ENCODE results near the gene HPD.

The HPD gene

DNA sequence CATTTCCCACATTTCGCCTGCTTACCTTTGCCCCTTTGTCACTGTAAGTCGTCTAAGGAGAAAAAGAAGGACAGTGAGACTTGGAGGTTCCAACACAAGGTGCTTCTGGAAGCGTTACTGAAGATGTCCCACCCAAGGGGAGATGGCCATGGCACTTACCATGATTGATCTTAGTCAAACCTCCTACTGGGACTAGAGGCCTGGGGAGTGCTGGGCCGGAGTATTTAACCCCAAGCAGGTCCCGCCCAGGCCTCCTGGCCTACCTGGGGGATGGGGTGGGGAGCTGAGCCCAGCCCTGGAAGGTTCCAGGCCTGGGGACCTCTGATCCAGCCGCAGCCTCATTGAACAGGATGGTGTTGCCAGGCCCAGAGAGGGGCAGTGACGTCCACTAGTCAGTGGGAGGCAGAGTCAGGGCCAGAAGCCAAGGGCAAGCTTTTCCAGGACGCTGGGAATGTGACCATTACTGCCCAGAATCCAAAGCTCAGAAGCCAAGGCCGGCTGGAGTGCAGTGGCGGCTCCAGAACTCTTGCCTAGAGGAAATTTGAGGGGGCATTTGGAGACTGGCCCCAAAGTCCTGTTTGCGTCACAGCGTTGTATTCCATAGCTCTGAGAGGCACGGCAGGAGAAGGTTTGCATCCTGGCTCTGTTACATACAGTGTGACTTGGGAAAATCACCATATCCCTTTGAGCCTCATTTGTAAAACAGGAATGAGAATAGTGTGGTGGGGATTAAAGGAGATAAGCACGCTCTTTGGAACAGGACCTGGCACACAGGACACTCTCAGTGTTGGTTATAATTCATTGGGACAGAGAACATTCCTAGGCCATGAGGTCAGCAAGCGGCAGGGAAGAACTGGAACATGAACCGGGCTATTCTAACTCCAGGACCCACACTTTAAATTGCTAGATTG is at the start of gene HPD:
Gene HPD (minus strand): TSS at position 198 of the 911 bp plus-strand sequence. CDS start 36 bp downstream, at position 162.
- in situ Hi-C loops (cut with MboI; ENCODE audit: low pct_unique_long_range_greater_than_20kb, low sequenced_read_pairs, unreplicated experiment), result no loop called here
- TF ChIP-seq, protein P1, sequence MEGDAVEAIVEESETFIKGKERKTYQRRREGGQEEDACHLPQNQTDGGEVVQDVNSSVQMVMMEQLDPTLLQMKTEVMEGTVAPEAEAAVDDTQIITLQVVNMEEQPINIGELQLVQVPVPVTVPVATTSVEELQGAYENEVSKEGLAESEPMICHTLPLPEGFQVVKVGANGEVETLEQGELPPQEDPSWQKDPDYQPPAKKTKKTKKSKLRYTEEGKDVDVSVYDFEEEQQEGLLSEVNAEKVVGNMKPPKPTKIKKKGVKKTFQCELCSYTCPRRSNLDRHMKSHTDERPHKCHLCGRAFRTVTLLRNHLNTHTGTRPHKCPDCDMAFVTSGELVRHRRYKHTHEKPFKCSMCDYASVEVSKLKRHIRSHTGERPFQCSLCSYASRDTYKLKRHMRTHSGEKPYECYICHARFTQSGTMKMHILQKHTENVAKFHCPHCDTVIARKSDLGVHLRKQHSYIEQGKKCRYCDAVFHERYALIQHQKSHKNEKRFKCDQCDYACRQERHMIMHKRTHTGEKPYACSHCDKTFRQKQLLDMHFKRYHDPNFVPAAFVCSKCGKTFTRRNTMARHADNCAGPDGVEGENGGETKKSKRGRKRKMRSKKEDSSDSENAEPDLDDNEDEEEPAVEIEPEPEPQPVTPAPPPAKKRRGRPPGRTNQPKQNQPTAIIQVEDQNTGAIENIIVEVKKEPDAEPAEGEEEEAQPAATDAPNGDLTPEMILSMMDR (IDR thresholded peaks at IDR 0.05; ENCODE audit: extremely low read depth, insufficient read depth, missing control alignments), result no peak
- DNase-seq (ENCODE audit: low spot score), result no peak

DNA sequence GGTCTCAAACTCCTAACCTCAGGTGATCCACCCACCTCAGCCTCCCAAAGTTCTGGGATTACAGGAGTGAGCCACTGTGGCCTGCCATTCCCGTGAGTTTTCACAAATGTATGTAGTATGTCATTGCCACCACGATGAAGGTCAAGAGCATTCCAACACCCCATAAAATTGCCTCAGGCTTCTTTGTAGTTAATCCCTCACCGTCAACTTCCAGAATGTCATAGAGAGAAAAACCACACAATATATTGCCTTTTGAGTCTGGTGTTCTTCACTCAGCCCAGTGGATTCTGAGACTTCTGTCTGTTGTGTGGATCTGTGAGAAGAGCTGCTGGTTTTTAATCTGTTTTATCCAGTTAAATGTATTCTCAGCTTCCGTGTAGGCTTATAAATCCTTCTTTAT is 47.1 kb upstream of the HPD start:
- DNase-seq (ENCODE audit: low spot score), result no peak
- TF ChIP-seq, protein P1 (IDR thresholded peaks at IDR 0.05; ENCODE audit: extremely low read depth, insufficient read depth, missing control alignments), result no peak
- in situ Hi-C loops (cut with MboI; ENCODE audit: low pct_unique_long_range_greater_than_20kb, low sequenced_read_pairs, unreplicated experiment), result no loop called here

DNA sequence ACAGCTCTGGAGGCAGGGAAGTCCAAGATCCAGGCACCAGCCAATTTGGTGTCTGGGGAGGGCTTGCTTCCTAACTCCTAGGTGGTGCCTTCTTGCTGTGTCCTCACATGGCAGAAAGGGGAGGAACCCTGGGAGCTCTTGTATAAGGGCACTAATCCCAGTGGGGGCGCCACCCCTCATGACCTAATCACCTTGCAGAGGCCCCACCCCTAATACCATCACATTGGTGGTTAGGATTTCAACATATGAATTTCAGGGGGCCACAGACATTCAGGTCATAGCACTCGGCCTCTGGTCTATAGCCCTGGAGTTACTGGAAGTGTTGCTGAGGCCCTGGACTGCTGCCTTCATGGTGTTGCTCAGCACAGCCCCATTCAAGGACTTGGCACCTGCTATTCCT is 44.5 kb upstream of the HPD start:
- in situ Hi-C loops (cut with MboI; ENCODE audit: low pct_unique_long_range_greater_than_20kb, low sequenced_read_pairs, unreplicated experiment), result no loop called here
- TF ChIP-seq, protein P1 (IDR thresholded peaks at IDR 0.05; ENCODE audit: extremely low read depth, insufficient read depth, missing control alignments), result no peak
- no peak for DNase-seq (ENCODE audit: low spot score)

DNA sequence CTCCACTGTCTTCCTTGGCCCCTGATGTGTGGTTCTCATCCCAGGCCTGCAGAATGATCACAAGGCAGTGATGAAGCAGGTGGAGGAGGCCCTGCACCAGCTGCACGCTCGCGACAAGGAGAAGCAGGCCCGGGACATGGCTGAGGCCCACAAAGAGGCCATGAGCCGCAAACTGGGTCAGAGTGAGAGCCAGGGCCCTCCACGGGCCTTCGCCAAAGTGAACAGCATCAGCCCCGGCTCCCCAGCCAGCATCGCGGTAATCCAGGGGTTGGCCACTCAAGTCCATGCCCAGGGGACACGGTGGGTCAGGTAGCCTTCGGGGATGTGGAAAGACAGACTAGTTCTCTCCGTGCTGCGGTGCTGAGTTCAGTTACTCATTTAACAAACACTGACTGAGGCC is 40.9 kb upstream of the HPD start:
- TF ChIP-seq, protein P1 (IDR thresholded peaks at IDR 0.05; ENCODE audit: extremely low read depth, insufficient read depth, missing control alignments), result no peak
- DNase-seq (ENCODE audit: low spot score), result no peak
- in situ Hi-C loops (cut with MboI; ENCODE audit: low pct_unique_long_range_greater_than_20kb, low sequenced_read_pairs, unreplicated experiment), result no loop called here

DNA sequence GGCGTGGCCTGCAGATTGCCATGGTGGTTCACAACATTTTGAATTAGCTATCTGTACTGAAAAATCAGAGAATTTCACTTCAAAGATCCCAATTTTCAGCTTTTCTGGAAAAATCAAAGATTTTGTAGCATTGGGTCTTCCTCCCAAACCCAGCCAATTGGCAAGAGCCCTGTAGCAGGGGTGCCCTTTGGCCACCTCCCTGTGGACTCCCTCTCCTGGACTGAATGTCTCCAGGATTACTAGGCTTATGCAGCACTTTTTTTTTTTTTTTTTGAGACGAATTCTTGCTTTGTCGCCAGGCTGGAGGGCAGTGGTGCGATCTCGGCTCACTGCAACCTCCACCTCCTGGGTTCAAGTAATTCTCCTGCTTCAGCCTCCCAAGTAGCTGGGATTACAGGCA is 39.6 kb upstream of the HPD start:
- in situ Hi-C loops (cut with MboI; ENCODE audit: low pct_unique_long_range_greater_than_20kb, low sequenced_read_pairs, unreplicated experiment), result no loop called here
- TF ChIP-seq, protein P1 (IDR thresholded peaks at IDR 0.05; ENCODE audit: extremely low read depth, insufficient read depth, missing control alignments), result no peak
- no peak for DNase-seq (ENCODE audit: low spot score)

DNA sequence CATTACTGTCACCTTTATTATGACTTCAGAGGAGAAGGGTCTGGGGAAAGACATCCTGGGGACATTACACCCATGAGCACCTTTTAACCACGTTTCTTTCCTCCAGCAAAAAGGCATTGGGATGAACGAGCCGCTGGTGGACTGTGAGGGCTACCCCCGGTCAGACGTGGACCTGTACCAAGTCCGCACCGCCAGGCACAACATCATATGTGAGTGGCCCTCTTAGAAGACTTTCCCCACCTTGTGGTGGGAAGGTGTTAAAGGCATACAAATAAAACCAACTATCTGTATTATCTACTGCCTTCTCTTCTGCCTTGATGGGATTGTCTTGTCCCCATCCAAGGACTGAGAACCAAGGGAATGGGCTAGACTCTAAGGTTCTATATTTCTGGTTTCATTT is 36.0 kb upstream of the HPD start:
- in situ Hi-C loops (cut with MboI; ENCODE audit: low pct_unique_long_range_greater_than_20kb, low sequenced_read_pairs, unreplicated experiment), result no loop called here
- no peak for DNase-seq (ENCODE audit: low spot score)

More for the DNA sequence above, 36.0 kb upstream of the HPD start:
- TF ChIP-seq, protein P1 (IDR thresholded peaks at IDR 0.05; ENCODE audit: extremely low read depth, insufficient read depth, missing control alignments), result peak; percentile 26

Data from GM13977 (cell line).